HPDE6-E6E7 (cell line): Measurements from ENCODE around the gene KATNB1.
"Not testable (repeated sequence)": the region's sequence is repeated elsewhere in the genome, so short reads cannot be mapped to it uniquely, and the experiment has no call there.

Experiments
- DNase-seq: peaks from one replicate; pipeline ENCODE4 v3.0.0; 2011; ENCODE audit warnings: missing footprints; ENCODE audit errors: extremely low spot score

Gene KATNB1

DNA sequence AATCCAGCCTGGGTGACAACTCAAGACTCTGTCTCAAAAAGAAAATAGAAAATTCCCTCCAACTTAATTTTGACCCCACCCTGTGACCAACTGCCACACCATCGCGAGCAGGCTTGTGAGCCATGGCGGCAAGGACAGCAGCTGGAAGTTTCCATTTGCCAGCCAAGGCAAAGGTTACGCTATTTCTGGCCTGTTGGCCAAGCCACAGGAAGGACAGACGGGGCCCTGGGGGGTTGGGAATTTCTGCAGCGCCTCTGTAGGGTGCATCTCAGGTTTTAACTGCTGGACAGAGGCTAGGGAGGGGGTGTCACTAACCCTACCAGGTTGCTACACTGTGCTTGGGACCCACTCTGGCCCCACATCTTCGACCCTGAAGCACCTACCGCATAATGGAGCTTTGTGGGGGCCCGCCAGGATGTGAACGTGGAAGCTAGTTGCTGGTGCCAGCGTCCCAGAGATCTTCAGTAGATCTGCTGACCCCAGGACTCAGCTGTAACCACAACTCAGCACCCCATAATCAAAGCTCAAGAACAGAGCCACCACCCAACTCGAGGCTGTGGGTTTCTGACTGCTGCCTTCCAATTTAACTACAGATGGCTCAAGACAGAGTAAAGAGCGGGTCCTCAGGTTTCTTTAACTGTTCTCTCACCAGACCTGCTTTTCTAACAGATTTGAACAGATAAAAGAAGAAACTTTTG, 55.8 kb downstream of the KATNB1 start:
- DNase-seq, result no peak

DNA sequence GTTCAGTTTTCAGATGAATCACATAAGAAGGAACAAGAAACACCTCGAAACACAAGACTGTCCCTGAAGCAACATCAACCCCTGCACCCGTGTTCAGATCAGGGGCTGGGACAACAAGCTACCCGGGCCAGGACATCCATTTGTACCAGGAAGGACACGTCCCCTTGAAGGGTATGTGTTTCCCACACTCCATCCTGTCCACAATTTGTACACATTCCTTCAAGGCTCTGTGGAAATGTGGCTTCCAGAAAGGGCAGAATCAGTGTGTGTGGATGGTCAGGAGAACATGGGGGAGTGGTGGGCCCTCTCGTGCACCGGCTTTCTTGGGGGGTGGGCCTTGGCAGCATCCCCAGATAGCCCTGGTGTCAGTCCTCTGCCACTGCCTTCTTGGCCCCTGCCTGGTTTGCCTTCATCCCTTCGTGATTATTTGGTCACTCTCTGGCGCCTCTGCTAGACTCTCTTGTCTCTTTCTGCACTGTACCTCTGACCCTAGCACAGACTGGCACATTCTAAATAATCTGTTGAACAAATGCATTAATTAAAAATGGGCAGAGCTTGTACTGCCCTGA, 56.4 kb downstream of the KATNB1 start:
- DNase-seq, result no peak

DNA sequence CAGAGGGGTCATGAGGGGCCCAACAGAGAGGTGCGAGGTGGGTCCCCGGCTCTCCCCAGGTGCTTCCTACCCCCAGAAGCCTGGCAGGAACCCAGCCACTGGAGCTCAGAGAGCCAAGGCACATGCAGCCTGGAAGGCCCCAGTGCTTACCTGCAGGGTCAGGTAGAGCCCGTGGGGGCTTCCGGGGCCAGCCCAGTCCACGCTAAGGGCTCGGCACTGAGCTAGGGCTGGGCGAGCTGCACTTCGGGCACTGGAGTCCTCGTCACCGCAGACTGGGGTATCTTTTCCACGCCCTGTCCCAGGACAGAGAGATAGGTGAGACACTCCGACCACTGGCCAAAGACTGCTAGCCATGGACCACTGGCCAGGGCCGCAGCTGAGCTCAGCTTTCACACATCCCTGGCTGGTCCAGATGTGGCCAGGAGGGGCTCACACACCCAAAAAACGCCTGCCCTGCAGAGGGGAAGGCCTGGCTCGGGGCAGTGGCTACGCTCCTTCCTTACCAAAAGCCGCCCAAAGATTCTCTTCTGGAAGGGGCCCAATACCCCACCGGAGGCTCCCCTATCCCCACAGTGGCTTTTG, 59.4 kb downstream of the KATNB1 start:
- DNase-seq, result no peak

DNA sequence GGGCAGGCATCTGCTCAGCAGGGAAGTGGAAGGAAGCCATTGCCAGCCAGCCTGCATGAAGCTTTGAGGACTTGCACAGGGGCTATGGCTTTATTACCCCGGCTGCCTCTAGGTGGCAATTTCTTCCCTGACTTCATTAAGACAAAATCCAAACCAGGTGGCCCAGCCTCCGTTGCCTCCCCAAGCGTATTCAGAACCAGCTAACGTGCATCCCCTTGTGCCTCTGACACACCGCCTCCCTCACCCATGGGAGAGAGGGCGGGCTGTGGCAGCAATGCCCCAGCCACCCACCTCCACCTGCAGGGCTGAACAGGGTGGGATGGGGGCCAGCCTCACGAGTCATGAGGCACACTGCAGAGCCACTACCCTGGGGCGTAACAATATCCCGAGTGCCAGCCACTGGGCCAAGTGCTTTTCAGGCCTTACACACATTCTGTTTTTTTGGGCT, 59.9 kb downstream of the KATNB1 start:
- no peak for DNase-seq

DNA sequence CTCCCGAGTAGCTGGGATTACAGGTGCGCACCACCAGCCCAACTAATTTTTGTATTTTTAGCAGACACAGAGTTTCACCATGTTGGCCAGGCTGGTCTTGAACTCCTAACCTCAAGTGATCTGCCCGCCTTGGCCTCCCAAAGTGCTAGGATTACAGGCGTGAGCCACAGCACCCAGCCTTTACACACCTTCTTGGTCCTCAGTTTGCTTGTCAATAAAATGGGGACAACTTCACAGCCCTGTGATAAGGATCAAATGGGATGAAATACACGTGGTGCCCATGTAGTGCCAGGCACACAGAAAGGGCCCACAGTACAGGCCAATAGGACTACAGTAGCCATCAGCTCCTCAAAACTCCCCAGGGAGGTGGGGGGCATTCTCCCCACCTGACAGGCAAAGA, 60.4 kb downstream of the KATNB1 start:
- not testable (repeated sequence) for DNase-seq

DNA sequence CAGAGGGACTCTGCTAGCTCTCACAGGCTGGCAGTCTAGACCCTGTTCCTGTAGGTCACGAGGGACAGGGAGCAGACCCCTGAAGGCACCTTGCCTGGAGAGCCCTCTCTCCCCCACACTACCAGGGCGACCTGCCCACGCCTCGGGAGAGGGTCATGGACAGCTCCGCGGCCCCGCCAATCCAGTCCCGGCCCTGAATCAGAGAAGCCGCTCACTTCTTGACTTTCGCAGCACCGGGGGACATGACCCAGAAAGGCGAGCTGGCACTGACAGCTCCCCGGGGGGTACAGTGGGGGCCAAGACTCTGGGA, 61.6 kb downstream of the KATNB1 start:
- DNase-seq, result no peak

DNA sequence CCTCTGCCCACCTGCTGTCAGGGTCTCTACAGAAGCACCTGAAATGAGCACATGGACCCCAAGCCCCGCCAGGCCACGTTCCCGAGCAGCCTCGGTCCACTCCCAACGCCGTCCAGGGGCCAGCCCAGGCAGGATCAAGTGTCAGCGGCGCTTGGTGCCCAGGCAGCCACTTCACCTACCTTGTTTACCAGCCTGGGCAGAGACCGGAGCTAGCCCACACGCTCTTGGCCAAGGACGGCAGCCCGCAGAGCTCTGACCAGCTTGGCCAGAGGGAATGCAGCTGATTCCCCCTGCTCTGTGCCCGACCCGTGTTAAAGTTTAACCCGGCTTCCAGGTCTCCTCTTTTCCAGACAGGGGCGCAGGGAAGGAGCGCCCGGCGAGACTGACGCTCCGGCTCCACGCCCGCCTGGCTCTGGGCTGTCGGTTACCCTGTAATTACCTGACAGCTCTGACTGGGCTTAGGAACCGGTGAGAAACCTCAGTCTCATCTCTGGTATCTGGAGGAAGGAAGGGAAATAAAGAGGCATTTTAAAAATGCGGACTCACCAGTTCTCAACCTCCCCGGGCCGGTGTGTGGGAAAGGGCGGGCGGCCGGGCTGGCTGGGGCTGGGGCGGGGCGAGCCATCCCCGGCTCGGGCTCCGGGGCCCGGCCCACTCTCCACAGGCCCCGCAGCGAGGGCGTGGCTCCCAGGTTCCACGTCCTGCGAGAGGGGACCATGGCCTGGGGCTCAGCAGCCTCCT, 62.1 kb downstream of the KATNB1 start:
- DNase-seq, result peak; percentile 94

DNA sequence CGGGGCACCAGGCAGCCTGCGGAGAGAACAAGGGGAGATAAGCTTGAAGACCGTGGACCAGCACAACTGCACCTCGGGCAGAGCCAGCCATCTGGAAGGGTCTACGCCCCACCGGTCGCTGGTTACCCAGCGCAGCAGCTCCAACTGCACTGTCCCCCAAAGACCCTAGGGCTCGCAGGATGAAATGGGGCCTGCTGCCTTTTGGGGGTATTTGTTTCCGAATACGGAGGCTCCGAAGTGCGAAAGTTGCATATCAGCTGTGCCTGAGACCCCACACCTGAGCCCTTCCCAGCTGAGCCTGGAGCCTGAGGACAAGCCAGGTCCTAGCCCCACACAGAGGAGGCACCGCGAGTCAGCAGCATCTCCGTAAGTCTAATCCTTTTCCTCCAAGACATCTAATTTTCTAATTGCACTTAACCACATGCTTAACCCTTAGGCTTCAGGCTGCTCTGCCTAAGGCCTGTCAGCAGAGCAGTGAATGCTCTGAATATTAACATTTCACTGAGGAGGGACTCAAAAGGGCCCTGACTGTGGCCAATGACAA, 62.8 kb downstream of the KATNB1 start:
- no peak for DNase-seq

DNA sequence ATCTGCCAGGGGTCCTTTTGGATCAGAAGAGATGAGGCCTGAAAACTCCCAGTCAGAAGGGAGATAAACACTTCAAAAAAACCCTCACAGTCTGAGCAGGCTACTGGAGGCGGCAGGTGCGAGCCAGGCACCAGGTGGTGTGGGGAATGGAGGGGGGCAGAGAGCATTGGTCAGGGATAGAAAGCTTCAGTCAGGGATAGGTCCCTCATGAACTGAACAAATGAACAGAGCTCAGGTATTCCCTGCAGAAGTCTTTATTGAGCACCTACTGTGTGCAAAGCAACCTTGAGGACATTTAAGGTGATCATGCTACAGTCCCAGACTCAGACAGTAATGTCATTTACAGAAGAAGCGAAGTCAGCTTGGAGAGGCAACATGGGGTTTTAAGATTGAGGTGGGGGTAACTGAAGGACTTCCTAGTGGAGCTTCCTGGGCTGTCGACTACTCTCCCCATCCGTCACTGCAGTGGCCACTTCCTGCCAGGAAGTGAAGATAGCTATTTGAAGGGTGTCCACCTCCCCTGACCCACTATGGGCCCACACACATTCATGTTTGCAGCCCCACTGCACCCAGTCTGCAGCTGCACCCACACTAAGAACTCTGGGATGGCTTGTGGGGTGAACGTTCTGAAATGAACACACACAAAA, 63.5 kb downstream of the KATNB1 start:
- DNase-seq, result no peak

DNA sequence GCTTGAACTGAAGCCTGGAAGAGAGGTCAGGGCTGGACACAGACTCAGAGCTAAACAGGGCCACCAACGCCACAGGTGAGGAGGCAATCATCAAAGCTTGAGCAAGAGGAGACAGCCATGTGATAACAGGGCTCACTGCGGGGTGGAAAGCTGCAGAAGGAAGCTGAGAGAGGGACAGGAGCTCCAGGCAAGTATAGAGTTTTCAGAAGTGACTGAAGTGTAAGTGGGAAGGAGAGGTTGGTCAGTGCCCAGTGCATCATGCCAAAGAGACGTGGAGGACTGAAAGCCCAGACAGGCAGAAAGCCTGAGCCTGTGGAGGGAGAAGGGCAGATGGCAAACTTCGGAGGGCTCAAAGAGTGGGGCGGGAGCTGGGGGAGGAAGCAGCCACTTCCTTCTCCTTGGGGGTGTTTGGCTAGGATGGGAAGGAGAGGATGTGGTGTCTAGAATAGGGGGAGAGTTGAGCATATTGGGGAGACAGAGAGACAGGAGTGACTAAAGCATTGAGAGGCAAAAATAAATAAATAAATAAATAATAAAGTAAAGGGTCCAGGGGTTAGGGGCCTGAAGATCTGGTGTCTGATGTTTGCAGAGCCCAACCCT, 64.1 kb downstream of the KATNB1 start:
- DNase-seq, result no peak

DNA sequence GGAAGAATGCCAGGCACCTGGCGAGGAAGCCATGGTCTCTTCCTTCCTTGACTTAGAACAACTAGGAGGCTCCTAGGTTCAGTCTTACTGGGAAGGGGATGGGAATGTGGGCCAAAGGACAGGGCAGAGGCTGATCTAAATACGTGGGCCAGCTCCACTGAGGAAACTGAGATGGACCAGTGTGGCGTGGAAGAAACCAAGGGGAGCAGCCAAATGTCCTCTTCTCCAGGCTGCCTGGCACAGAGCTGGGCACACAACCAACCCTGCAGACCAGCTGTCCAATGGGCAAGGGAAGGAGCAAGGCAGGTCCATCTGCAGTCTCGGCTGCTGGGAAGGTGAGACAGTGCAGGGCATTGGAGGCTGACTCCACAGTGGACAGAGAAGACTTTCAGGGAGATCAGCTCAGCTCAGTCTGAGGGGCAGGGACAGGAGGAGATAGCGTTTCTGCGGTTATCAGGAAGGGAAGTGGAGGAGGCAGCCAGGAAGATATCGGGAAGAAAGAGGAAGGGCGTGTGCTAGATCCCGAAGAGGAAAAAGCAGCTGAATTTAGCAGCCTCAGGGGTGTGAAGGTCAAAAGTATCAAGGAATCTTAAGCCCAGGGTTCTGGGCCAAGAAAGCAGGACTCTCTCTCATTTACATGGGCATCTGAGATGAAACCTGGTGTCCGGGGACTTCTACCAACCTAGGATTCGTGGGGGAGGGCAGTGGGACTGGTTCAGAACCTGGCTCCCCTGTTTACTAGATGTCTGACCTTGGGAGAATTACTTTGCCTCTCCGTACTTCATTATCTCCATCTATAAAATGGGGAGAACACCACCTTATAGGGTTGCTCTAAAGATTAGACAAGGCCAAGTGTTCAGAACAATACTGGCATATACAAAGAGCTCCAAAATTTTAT, 64.9 kb downstream of the KATNB1 start:
- no peak for DNase-seq

DNA sequence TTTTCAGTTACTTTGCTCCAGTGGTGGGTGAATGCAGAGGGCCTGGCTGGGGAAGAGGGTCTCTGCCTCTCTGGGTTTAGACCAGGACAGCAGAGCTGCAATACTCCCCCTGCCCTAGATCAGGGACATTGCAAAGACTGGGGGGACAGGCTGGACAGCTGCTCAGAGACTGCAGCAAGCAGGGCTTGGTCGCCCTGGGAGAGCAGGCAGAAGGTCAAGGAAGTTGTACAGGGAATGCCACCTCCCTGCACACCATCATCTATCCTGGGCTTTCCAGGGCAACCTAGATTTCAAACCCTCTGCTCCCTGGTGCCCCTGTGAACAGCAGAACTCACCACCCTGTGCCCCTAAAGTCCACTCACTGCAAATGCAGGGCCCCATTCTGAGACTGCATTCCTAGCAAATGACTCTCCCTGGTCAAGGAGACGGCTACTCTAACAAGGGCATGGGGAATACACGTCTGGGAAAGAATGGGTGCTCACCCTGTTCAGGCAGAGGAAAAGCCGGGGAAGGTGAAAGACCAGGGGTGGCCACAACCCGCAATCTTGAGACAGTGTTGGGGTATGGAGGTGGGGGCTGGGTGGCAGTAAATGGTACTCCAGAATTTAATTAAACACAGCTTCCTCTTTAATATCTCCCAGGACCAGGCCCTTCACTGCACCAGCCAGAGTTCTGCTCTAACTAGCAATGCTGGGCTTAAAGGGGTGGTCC, 65.7 kb downstream of the KATNB1 start:
- DNase-seq, result no peak

DNA sequence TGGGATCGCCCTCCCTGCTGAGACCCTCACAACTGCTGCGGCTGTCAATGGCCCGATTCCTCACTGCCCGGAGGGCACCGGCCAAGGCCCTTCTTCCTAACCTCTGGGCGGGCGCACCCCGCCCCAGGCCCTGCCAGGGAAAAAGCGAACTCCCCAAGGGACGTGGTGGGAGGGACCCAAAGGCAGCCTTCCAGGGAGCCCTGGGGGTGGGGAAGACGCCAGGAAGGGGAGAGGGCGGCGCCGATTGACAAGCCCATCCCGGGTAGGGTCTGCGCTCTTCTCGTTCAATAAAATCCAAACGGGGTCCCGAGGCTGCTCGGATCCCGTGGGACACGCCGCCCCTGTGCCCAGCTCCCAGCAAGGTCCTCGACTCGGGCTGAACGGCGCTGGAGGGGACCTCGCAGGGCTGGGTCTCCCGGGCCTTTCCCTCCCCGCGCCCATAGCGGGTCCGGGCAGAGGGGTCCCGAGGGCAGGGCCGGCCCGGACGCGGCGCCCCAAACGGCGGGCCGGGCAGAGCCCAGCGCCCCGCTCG, 66.3 kb downstream of the KATNB1 start:
- DNase-seq, result no peak

DNA sequence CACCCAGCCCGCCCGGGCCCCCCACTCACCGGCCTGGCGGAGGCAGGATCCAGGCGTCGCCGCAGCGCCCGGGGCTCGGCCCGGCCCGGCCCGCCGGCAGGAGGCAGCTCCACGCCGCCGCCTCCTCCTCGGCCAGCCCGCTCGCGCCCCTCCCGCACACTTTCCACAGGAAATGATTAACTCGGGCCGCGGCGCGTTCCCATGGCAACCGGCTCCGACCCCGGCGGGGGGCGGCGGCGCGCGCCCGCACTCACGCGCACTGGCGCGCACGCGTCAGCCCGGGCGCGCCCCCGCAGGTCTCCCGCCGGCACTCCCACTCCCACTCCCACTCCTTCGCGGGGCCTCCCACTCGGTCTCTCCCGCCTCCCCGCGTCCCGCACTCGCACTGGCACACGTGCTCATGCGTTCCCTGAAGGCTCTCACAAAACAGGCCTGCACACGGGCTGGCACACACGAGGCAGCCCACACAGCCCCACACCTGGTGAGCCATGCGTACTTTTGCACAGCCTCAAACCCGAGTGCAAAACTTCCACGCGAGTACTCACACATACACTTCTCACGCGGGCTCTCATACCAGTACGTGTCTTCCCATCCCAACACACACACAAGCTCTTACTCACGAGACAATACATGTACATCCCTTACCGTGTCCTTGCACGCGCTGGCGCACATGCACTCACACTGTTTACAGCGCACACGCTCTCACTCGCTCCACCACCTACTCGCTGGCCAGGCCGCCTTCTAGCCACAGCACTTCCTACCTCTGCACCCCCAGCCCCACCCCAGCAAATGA, 67.0 kb downstream of the KATNB1 start, which contains the start of gene KIFC3:
Gene KIFC3 (minus strand): TSS at position 151 of the 793 bp plus-strand sequence. CDS start 4,248 bp downstream, outside the sequence.
- no peak for DNase-seq

DNA sequence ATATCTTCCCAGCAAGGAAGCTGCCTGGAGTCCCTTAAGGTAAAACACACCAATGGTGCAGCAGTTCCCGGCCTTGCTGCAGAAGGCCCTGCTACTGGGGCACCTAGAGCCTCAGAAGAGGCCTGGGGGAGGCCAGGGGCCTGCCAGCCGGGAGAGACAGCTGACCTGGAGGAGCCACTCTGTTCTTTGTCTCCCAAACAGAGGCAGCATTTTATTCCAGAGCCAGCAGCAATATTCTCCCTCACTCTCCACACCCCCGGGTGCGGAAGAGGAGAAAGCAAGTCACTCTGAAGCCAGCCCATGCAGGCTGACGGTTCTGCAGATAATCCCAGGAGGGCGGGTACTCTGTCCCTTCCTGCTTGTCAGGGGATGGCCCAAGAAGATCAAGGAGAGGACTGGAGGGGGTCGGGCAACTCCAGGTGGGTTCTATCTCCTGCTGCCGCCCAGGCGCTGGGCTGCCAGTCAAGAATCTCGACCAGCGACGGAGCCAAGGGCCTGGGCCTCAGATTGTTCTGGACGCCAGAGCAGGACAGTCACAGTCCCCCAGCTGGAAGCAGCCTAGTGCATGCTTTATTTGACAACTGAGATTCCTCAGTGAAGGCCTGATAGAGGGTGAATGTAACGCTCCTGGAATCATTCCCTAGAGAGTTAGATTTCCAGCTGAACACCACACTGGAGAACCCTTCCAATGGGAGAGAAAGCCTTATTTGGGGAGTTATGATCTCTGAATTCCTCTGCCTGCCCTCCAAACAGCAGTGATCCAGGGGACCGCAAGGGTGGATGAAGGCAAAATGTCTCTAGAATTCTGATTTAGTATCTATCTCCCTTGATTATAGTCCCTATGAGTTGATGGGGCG, 67.8 kb downstream of the KATNB1 start:
- no peak for DNase-seq

DNA sequence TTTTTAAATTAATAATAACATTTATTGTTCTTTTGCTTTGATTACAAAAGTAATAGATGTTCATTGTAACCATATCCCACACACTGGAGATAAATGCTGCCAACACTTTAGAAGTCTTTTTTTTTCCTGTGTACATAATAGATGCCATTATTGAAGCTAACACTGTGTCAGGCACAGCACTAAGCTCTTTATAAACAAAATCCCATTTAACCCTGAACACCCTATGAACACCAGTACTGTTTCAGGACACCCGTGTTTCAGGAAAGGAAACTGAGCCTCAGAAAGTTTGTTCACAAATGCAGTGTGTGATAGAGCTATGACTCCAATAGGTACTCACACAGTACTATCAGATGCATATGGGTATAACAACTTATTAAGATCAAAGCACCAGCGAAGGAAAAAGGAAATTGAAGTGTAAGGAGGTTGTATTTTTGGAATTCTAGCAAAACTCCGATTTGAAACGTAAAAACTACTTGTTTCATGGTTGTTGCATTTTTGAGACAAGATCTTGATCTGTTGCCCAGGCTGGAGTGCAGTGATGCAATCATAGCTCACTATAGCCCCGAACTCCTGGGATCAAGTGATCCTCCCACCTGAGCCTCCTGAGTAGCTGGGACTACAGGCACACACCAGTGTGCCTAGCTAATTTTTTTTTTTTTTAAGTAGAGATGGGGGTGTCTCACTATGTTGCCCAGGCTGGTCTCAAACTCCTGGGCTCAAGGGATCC, 68.7 kb downstream of the KATNB1 start:
- no peak for DNase-seq

DNA sequence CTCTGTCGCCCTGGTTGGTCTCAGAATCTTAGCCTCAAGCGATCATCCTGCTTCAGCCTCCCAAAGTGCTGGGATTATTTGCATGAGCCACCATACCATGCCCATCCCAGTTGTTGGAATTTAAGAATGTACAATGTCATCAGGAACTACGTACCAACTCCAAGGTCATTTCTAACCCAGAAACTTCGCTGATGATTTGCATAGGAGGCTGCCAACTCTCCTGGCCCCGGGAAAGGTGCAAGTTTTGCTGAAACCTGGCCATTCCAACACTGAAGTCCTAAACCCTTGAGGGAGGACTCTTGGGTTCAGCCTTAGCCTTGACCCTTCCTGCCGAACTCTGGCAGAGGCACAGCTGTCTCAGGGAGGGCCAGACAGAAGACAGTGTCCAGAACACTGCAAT, 69.6 kb downstream of the KATNB1 start:
- no peak for DNase-seq
